H1 (cell line): ENCODE measurements around the gene SPTBN4. TPM values are rescaled to one million over a fixed set of nuclear protein-coding genes. Genes with fewer than 3 reads are reported as not detected.

Experiments
- CHD7 ChIP-seq: fragments of 300-600 bp; sonication (generic); IDR thresholded peaks from 2 replicates; pipeline ENCODE4 v1.7.1; 2012; ENCODE audit warnings: low read length, moderate library complexity, mild to moderate bottlenecking, inconsistent platforms; ENCODE audit not compliant: insufficient replicate concordance
- EP300 ChIP-seq, 2 experiments: IDR thresholded peaks; 1 replicate in 1 of 2; 2 replicates in 1 of 2; pipeline ENCODE4 v1.6.1; 2011 to 2012; ENCODE audit warnings: low read depth in 2 of 2, low read length in 2 of 2, mild to moderate bottlenecking in 2 of 2, borderline replicate concordance in 1 of 2, inconsistent platforms in 1 of 2, moderate library complexity in 1 of 2
- KDM5A ChIP-seq: fragments of 200-600 bp; IDR thresholded peaks from 2 replicates; pipeline ENCODE4 v1.7.1; 2012; ENCODE audit warnings: mild to moderate bottlenecking, low read length, inconsistent platforms, mixed read lengths
- POLR2A ChIP-seq, 2 experiments: IDR thresholded peaks; 1 replicate in 1 of 2; 2 replicates in 1 of 2; pipeline ENCODE4 v1.6.1; 2011; ENCODE audit warnings: low read depth in 2 of 2, low read length in 2 of 2, mild to moderate bottlenecking in 2 of 2; ENCODE audit errors: control extremely low read depth in 1 of 2
- SRF ChIP-seq: IDR thresholded peaks from 2 replicates; pipeline ENCODE4 v1.6.1; 2011; ENCODE audit warnings: mild to moderate bottlenecking, low read depth, low read length, moderate library complexity
- TBP ChIP-seq: IDR thresholded peaks from 2 replicates; pipeline ENCODE4 v1.6.1; 2011; ENCODE audit warnings: low read depth, low read length, improper control_type of control experiment
- TEAD4 ChIP-seq: IDR thresholded peaks from 2 replicates; pipeline ENCODE4 v1.6.1; 2012; ENCODE audit warnings: low read depth, low read length, inconsistent platforms, mixed read lengths
- polyA plus RNA-seq, 7 experiments: library from polyadenylated mRNA; depleted of rRNA in 3 of 7; stranded (reverse) in 5 of 7; unstranded in 2 of 7; fragments of >200 nt in 5 of 7; fragments of 200-250 nt in 2 of 7; gene quantifications; 1 replicate in 5 of 7; 2 replicates in 1 of 7; 4 replicates in 1 of 7; pipeline versions ENCODE4 v1.2.1 to v1.2.3, GENCODE V29; 2011 to 2013; ENCODE audit warnings: missing spikeins in 2 of 7, mixed read lengths in 2 of 7
- total RNA-seq: library from RNA; stranded (reverse); fragmentation: NEBNext Ultra II Directional; extraction: Animal tissue kit (Norgen Biotek cat#: 25700); gene quantifications from 2 replicates; pipeline ENCODE4 v1.2.1, GENCODE V29; 2021
- TF ChIP-seq, protein P1 (sequence below), 3 experiments: IDR thresholded peaks; 1 replicate in 2 of 3; 2 replicates in 1 of 3; pipeline versions ENCODE4 v1.5.1 to v1.6.1; 2011; ENCODE audit warnings: low read length in 3 of 3, mild to moderate bottlenecking in 3 of 3, inconsistent platforms in 2 of 3, low read depth in 1 of 3, moderate library complexity in 1 of 3; ENCODE audit not compliant: insufficient read depth in 1 of 3; ENCODE audit errors: control extremely low read depth in 1 of 3

The SPTBN4 gene
- total and polyA plus RNA-seq, 2 of the 8 experiments (the other 6 are each of a cell fraction or from before 2014, with no cell fraction given) = 1.9 to 3.0 TPM

GRCh38 chr19:40570313-40571004 is 103.7 kb downstream of the SPTBN4 start (continued):
- TF ChIP-seq CHD7 = no peak
- no peak for TF ChIP-seq EP300 (IDR thresholded peaks at IDR 0.05; ENCODE audit: borderline replicate concordance in 1 of 2, low read depth in 2 of 2, low read length in 2 of 2)
- TF ChIP-seq TEAD4 = no peak
- TF ChIP-seq KDM5A = no peak
- 0 out of 2 replicates have a peak, but pooled peaks have one; percentile 16 for TF ChIP-seq TBP
- no peak for TF ChIP-seq POLR2A (IDR thresholded peaks at IDR 0.05; ENCODE audit: control extremely low read depth in 1 of 2, low read depth in 2 of 2, low read length in 2 of 2)
- TF ChIP-seq, protein P1, sequence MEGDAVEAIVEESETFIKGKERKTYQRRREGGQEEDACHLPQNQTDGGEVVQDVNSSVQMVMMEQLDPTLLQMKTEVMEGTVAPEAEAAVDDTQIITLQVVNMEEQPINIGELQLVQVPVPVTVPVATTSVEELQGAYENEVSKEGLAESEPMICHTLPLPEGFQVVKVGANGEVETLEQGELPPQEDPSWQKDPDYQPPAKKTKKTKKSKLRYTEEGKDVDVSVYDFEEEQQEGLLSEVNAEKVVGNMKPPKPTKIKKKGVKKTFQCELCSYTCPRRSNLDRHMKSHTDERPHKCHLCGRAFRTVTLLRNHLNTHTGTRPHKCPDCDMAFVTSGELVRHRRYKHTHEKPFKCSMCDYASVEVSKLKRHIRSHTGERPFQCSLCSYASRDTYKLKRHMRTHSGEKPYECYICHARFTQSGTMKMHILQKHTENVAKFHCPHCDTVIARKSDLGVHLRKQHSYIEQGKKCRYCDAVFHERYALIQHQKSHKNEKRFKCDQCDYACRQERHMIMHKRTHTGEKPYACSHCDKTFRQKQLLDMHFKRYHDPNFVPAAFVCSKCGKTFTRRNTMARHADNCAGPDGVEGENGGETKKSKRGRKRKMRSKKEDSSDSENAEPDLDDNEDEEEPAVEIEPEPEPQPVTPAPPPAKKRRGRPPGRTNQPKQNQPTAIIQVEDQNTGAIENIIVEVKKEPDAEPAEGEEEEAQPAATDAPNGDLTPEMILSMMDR (IDR thresholded peaks at IDR 0.05; ENCODE audit: control extremely low read depth in 1 of 3, insufficient read depth in 1 of 3, low read depth in 1 of 3, low read length in 3 of 3) = peak; percentile 42 to 62 (median 58)
- no peak for TF ChIP-seq SRF
